NCI-H128 (cell line): Measurements from ENCODE around the gene TEF.
A peak's percentile ranks its signal among the peaks of the same experiment; 100 is the strongest.

Experiments
- DNase-seq: peaks from one replicate; lab custom pipeline; 2025; ENCODE audit not compliant: unreplicated experiment; lab: John Stamatoyannopoulos, UW

Gene TEF, protein sequence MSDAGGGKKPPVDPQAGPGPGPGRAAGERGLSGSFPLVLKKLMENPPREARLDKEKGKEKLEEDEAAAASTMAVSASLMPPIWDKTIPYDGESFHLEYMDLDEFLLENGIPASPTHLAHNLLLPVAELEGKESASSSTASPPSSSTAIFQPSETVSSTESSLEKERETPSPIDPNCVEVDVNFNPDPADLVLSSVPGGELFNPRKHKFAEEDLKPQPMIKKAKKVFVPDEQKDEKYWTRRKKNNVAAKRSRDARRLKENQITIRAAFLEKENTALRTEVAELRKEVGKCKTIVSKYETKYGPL

DNA sequence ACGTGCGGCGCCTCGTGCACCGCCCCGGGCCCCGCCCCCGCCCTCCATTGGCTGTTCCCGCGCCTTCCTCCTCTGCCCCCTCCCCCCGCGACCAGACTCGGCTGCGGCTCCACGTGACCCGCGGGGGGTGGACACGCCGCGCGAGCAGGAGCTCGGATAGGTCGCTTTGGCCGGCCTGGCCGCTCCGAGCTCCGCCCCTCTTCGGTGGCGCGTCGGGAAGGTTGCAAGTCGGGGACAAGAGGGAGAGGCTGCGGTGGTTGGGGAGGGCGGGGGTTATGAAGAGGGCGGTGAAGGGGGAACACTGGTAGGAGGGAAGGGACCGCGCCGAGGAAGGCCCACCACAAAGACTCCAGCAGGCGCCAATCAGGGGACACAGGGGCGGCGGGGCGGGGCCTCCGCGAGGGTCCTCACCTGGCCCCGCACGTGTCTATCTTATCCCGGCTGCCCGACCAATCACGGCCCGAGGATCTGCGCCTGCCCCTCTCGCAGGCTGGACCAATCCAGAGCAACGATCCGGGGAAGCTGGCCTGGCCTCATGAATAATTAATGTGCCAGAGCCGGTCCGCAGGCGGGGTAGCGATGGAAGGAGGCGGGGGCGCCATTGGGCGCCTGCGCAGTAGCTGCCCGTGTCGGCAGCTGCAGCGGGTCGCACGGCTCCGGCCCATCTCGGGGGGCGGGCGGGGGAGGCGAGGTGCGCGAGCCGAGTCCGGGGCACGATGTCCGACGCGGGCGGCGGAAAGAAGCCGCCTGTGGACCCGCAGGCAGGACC lies at the start of gene TEF:
Gene TEF, plus strand, starts transcription at position 614 of the 769 bp plus-strand sequence. Its CDS starts 103 bp downstream, at position 717.
- DNase-seq = peak; percentile 95

DNA sequence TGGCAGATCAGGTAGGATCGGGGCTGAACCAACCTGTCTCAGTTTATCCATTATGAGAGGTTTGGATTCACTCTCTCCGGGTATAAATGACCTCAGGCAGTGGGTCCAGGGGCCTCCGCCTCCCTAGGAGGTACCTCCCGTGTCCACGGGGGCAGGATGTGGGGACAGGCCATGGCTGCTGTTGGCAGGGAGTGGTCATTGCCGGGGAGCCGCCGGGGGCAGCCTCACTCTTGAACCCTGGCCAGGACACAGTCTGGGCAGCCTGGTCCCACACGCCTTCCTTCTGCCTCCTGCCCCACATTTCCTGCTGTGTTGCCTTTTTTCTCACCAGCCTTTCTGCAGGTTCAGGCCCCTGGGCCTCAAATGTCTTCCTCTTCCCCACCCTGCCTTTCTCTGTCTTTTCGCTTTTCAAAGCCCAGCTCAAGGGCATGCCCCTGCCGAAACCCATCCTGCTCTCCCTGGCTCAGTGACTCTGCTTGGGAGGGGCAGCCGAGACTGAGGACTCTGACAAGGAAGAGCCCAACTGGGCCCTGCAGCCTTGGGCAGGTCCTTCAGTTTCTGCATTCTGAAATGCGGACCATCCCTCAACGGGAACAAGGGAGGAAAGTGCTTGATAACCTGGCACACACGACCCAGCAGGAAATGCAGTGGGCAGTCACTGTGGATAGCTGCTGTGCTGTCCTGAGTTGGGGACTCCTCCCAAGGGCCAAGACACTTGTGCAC lies 49.4 kb upstream of the TEF start:
- no peak for DNase-seq

DNA sequence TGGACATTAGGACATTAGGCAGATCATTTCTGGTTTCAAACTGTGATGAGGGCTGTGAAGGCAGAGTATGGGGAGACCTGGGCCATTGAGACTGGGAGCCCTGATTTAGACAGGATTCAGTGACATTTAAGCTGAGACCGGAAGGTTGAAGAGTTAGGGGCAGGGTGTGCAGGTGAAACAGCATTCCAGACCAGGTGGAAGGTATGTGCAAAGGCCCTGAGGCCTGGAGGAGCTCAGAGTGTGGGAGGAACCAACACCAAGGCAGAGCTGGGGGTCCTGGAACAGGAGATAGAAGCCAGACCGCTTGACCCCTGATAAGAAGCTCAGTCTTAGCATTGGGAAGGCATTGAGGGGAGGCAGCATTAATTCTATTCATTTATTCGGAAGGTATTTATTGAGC lies 47.9 kb upstream of the TEF start:
- no peak for DNase-seq

DNA sequence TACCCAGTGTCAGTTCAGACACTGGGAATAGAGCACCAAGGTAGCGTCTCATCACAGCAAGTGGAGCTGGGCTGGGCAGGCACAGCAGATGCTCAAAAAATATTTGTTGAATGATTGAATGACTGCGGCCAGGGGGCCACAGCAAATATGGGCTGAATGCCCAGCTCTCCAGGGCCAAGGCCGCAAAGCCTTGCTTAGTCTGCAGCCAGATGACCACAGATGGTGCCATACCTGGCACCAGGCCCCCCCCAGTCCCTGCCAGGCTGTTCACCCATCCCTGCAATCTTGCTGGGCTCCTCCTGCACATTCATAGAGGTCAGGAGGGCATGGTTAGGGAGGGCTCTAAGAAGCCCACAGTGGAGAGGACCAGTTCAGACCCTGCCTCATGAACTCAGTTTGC lies 47.5 kb upstream of the TEF start:
- DNase-seq = no peak

DNA sequence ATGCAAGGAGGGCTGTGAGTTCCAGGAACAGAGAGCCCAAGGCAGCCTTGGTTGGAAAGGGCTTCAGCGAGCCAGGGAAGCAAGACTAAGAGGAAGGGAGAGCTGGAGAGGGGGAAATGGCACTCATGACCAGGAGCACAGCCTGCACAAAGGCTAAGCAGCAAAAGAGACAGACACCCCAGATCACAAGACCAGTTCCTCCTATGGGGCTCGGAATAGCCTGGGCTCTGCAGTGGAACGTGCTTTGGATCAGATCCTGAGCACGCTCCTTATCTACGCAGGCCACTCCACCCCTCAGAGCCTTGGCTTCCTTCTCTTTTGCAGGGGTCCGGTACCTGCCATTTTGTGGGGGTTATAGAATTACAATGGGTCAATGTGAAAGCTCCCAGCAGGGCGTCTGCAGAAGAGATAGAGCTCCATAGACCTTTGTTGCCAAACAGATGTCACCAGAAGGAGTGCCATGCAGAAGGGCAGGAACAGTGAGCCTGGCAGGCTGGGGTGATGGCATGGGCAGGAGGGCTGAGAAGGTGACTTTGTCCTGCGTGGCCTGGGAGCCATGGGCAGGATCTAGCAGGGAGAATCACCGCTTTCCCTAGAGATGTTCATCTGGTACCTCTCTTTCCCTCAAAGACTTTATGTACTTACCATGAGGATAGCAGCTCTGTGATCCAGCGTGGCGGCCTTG lies 46.6 kb upstream of the TEF start:
- DNase-seq = no peak

DNA sequence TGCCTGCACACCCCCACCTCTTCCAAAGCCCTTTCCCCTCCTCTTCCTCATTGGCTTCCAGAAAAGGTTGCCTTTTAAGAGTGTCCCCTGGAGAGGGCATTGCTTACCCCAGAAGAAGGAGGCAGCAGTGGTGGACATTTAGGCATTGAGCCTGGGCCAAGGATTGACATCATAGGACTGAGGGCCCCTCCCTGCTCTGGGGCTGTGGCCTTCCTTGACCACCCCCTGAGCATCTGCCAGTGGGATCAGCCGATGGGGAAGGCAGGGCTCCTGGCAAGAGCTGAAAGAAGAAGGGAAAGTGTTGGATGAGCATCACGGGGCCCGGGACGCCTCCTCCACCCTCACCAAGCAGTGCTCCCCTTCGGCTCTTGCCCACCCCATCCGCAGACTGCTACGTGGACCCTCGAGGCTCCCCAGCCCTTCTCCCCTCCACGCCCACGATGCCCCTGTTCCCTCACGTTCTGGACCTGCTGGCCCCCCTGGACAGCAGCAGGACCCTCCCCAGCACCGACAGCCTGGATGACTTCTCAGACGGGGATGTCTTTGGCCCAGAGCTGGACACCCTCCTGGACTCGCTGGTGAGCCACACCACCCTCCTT lies 43.0 kb upstream of the TEF start:
- DNase-seq = no peak

DNA sequence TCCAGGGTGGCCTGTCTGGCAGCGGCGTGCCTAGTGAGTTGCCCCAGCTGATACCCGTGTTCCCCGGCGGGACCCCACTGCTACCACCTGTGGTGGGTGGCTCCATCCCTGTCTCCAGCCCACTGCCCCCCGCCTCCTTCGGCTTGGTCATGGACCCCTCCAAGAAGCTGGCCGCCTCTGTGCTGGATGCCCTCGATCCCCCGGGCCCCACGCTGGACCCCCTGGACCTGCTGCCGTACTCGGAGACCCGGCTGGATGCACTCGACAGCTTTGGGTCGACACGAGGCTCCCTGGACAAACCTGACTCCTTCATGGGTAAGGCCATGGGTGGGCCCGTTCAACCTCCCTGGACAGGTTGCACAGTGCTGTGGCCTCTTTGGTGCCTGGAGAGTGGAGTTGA lies 41.9 kb upstream of the TEF start:
- DNase-seq = no peak

DNA sequence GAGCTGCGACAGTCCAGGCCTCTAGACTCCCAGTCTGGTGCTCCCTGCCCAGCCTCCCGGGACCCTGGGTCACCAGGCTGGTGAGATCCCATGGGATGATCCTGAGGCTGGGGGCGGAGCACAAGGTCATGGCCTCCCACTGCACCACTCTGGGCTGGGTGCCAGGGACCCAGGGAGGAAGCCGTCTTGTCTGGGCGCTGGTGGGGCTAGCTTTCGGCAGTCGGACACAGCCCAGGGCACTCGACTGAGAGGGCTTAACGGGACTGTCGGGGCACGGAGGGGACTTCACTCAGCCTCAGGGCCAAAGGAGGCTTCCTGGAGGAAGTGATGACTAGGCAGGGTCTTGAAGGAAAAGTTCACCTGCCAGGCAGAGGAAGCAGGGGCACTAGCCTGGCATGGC lies 41.4 kb upstream of the TEF start:
- no peak for DNase-seq

DNA sequence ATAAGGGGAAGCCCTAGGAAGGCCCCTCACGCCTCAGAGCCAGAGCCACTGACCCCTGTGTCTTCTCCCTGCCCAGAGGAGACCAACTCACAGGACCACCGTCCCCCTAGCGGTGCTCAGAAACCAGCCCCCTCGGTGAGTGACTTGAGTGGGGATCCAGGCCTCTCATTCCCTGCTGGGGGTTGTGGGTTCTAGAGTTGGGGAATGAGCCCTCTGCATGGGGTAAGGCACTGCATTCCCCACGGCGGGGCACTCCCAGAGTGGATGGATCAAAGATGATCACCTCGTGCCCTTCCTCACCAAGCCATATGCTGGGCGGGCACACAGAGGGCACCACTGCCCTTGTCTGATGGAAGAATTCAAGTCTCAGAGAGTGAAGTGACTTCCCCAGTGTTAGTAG lies 40.7 kb upstream of the TEF start:
- DNase-seq = no peak

DNA sequence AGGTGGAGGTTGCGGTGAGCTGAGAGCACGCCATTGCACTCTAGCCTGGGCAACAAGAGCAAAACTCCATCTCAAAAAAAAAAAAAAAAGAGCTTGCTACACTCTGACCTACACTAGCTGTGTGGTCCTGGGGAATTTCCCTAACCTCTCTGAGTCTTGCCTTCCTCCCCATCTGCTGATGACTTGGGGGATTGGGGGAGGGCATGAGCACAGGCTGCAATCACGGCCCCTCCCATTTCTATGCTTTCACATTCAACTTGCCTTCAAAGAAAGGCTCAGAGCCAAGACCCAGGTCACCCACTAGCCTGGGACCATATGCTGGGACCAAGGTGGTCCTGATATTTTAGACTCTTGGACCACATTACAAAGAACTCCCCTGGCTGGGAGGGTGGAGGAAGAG lies 39.8 kb upstream of the TEF start:
- no peak for DNase-seq

DNA sequence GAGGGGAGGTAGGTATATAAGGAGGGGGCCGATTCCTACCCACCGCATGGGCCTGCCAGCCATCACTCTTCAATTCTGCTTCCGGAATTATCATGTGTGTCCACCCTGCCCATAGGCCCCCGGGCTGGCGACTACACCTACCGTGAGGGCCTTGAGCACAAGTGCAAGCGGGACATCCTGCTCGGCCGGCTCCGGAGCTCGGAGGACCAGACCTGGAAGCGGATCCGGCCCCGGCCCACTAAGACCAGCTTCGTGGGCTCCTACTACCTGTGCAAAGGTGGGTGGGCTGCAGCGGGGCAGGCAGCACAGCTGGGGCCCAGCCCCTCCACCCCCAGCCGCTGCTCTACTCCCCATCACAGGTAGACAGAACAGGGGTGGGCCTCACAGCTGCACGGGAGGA lies 38.4 kb upstream of the TEF start:
- DNase-seq = no peak

DNA sequence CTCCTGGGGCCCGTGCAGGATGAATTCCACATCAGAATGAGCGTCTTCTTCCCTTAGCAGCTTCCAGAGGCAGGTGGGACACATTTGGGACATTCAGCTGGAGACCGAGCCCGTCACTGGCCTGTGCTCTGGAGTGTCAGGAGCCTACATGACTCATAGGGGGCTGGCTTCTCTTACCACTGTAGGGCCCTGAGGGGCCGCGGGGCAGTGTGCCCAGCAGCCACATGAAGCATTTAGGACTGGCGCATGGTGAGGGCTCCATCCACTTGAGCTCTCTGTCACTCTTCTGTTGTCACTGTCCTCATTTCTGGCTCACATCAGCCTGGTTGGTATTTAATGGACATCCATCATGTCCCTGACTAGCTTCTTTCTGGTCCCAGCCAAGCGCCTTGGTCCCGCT lies 38.0 kb upstream of the TEF start:
- no peak for DNase-seq

DNA sequence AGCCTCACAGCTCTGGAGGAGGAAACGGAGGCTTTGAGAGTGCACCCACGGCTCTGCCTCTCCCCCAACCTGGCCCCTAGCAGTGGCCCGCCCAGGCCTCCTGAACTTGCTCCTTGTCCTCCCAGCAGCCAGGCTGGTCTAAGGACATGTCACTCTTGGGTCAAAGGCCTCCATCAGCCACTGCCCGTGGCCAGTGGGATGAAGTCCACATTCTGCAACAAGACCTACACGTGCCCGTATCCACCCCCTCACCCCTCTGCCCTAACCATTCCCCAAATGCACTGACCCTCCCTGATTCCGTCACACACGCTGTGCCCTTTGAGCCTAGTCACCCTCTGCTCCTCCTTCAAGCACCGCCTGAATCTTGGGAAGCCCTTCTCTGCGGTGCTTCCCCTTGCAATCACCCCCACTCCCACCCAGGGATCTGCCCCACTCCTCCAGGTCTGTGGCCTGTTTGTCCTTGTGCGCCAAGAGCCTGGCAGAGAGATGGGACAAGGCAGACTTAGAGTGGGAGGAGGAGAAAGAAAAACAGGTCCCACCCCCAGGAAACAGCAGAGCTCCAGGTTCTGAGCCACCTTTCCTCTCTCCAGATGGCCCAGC lies 37.5 kb upstream of the TEF start:
- no peak for DNase-seq

DNA sequence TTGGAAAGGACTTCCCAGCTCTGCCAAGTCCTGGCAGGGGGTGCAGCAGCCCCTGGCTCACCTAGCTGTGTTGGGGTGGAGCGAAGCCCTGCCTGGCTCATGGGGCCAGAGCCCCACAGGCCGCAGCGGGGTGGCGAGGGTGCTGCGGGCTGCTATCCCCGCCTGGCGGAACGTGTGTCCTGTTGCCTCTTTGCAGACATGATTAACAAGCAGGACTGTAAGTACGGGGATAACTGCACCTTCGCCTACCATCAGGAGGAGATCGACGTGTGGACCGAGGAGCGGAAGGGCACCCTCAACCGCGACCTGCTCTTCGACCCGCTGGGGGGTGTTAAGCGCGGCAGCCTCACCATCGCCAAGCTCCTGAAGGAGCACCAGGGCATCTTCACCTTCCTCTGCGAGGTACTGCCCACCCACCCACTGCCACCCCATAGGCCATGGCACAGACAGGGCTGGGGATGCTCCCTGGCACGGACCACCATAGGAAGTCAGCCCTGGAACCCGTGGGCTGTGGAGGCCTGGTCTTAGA lies 35.9 kb upstream of the TEF start:
- DNase-seq = no peak

DNA sequence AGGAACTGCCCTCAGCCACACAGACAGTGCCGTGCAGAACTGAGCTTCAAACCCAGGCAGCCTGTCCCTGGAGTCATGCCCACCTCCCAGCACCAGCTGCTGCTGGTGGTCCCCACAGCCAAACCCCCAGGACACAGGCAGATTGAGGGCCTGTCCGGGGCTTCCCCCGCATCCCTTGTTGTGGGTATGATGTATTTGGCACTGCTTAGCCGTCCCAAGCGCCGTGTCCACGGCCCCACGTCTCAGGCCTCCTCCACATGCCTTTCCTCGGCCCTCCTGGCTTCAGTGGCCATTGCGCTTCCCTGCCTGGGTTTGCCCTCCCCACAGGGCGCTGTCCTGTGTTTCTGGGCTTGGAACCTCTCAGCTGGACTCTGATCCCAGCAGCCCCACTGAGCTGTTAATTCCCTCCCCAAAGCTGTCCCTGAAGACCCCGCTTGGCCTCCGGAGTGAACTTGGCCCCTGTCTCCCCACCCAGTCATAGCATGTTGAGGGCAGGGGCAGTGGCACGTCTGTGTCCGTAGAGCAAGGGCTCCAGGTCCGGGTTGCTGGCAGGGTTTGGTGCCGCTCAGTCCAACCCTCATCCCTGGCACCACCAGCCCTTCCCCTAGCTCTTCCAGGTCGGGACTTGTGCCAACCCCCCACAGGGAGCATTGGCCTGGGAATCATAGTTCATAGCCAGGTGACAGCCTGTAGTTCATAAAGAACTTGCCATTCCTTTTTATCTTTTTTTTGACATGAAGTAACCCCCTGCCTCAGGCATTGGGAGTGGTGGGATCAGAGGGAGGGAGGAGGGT lies 34.5 kb upstream of the TEF start:
- DNase-seq = no peak

DNA sequence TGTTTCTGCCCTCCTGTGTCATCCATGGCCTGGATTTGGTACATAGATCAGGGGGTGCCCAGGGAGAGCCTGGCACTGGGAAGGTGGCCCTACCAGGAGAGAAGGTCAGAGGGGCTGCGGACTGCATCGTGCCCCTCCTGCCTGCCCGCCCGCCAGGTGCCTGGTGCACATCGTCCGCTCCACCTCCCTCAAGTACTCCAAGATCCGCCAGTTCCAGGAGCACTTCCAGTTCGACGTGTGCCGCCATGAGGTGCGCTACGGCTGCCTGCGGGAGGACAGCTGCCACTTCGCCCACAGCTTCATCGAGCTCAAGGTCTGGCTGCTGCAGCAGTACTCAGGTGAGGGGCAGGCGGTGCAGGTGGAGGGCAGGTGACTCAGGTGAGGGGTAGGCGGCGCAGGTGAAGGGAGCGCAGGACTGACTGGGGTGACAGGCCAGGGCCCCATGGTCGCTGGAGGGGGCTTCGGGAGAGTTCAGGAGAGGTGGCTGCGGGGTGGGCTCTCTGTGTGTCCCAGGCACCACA lies 32.7 kb upstream of the TEF start:
- DNase-seq = no peak

DNA sequence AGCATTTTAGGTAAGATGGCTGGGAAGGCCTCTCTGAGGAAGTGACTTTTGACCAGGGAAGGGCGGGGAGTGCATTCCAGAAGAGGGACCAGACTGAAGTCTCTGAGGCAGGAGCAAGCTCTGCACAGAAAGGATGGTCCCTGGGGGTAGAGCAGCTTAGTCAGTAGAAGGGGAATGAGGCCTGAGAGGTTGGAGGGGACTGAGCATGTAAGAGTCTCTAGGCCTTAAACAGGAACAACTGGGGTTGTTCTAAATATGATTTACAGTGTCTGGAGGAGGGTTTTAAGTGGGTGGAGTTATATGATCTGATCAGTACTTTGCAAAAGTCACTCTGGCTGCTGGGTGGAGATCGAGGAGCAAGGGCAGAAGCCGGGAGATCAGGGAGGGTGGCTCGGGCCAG lies 31.7 kb upstream of the TEF start:
- DNase-seq = no peak

DNA sequence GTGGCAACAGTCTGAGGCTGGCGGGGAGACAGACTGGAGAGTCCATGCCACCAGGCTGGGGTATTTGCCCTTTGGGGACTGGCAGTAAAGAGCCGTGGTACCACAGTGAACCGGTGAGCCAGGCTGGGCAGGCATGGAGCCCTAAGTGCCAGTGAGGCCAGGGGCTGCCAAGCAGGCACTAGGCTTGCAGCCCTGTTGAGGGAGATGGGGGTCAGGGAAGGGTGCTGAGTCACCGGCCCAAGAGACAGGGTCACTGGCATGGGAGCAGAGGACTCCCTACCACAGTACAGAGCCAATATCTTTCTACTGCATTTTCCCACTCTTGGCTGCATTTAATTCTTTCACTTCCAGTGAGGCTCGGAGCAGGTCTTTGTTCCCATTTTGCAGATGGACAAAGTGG lies 30.7 kb upstream of the TEF start:
- DNase-seq = no peak

DNA sequence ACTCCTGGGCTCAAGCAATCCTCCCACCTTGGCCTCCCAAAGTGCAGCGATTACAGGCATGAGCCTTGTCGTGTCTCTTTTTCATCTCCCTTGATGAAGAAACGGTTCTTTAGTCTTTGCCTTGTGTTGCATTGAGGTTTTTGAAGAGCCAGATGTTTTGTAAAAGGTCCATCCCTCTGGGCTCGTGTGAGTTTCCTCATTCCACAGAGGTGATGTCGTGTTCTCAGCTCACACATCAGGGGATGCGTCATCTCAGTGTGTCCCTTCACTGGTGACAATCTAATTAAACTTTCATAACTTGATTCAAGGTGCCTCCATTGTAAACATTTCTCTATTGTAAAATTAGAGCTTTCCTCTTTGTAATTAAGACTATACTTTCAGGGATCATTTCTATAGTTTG lies 29.7 kb upstream of the TEF start:
- no peak for DNase-seq
